Parathyroid adenoma (tissue), 2 donors: ENCODE results near the gene POC5.

Source experiments
- H2AFZ ChIP-seq: fragments of 300-600 bp; sonication (generic); one replicate; pipeline ENCODE4 v1.7.0; 2017; ENCODE audit warnings: antibody characterized with exemption, mild to moderate bottlenecking
- H3K27ac ChIP-seq: fragments of 300-600 bp; sonication (generic); one replicate; pipeline ENCODE4 v1.7.0; 2017
- H3K27me3 ChIP-seq: fragments of 300-600 bp; sonication (generic); one replicate; pipeline ENCODE4 v1.7.0; 2017; ENCODE audit warnings: low read length; ENCODE audit not compliant: control insufficient read depth, insufficient read depth
- H3K36me3 ChIP-seq: fragments of 300-600 bp; sonication (generic); one replicate; pipeline ENCODE4 v1.7.0; 2017; ENCODE audit warnings: low read length; ENCODE audit not compliant: control insufficient read depth, insufficient read depth
- H3K4me1 ChIP-seq: fragments of 300-600 bp; sonication (generic); one replicate; pipeline ENCODE4 v1.7.0; 2017; ENCODE audit warnings: control low read depth
- H3K4me2 ChIP-seq: fragments of 300-600 bp; sonication (generic); one replicate; pipeline ENCODE4 v1.7.0; 2017; ENCODE audit warnings: low read length
- H3K4me3 ChIP-seq: fragments of 300-600 bp; sonication (generic); one replicate; pipeline ENCODE4 v1.7.0; 2017; ENCODE audit warnings: low read depth, low read length
- H3K79me2 ChIP-seq: fragments of 300-600 bp; sonication (generic); one replicate; pipeline ENCODE4 v1.7.0; 2017; ENCODE audit warnings: control low read depth
- H3K9ac ChIP-seq: fragments of 300-600 bp; sonication (generic); one replicate; pipeline ENCODE4 v1.7.0; 2017; ENCODE audit warnings: mild to moderate bottlenecking
- H3K9me3 ChIP-seq: fragments of 300-600 bp; sonication (generic); one replicate; pipeline ENCODE4 v1.7.0; 2017; ENCODE audit warnings: low read length; ENCODE audit not compliant: control insufficient read depth
- TF ChIP-seq, protein P1 (sequence below): fragments of 300-600 bp; sonication (generic); IDR thresholded peaks from one replicate; pipeline ENCODE4 v1.7.0; 2017; ENCODE audit warnings: antibody characterized with exemption, mild to moderate bottlenecking
- donor health status: primary hyperparathyroidism.

Gene POC5

DNA sequence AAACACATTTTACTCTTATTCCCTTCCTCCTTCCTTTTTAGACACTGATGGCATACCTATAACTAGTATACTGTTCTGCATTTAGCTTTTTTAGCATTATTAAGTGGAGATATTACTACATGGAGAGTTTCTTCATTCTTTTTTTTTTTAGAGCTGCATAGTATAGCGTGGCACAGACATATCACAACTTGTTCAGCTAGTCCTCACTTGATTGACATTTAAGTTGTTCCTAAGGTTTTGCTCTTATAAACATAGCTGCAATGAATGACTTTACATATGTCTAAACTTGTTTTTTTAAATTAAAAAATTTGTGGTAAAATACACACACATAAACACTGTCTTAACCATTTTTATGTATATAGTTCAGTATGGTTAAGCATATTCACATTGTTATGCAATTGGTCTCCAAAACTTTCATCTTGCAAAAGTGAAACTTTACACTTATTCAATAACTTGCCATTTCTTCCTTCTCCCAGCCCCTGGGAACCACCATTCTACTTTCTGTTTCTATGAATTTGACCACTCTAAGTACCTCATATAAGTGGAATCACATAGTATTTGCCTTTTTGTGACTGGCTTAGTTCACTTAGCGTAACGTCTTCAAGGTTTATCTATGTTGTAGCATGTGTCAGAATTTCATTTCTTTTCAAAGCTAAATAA, 57.3 kb downstream of the POC5 start:
- Histone ChIP-seq H3K4me3 (no peak overlapping the region), H2AFZ (no peak overlapping the region), H3K36me3 (no peaks in the 10 kb centered on the region), H3K9me3 (no peaks in the 10 kb centered on the region), H3K27ac (no peak overlapping the region), H3K9ac (no peak overlapping the region), H3K4me1 (peaks cover 20% of the 10 kb centered on the region), H3K4me2 (no peak overlapping the region), H3K79me2 (no peaks in the 10 kb centered on the region), H3K27me3 (no peaks in the 10 kb centered on the region)
- TF ChIP-seq, protein P1, sequence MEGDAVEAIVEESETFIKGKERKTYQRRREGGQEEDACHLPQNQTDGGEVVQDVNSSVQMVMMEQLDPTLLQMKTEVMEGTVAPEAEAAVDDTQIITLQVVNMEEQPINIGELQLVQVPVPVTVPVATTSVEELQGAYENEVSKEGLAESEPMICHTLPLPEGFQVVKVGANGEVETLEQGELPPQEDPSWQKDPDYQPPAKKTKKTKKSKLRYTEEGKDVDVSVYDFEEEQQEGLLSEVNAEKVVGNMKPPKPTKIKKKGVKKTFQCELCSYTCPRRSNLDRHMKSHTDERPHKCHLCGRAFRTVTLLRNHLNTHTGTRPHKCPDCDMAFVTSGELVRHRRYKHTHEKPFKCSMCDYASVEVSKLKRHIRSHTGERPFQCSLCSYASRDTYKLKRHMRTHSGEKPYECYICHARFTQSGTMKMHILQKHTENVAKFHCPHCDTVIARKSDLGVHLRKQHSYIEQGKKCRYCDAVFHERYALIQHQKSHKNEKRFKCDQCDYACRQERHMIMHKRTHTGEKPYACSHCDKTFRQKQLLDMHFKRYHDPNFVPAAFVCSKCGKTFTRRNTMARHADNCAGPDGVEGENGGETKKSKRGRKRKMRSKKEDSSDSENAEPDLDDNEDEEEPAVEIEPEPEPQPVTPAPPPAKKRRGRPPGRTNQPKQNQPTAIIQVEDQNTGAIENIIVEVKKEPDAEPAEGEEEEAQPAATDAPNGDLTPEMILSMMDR = no peak

DNA sequence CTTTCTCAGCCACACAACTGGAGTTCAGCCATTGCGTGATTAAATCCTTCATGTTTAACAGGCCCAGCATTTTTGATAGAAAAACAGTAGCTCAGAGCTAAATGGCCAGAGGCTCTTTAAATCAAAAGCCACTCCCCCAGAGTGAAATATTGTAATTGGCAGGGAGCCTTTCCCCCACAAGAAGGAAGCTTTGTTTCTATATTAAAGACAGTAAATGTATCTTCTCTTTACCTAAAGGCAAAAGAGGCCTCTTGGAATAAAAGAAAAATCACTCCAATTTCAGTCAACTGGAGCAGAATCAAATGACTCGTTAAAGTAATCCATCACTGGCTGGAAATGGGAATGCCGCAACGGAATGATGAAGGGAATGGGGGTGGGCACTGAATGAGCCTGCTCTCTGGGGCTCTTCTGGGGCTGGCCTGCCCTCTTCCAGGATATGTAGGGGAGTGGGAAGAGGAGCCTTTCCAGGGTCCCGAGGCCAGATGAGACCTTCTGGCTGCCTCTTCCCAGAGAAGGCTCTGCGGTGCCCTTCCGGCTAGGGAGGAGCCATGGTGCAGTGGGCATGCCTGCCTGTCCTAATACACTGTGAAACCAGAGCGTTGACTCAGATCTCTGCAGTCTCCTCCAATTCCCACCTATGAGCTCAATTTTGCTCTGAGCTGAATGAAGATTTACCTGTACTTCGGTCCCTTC, 60.8 kb downstream of the POC5 start:
- H3K9me3 ChIP-seq = no peaks in the 10 kb centered on the region
- H3K27me3 ChIP-seq = no peaks in the 10 kb centered on the region
- peak overlapping the region; percentile 94 for H3K27ac ChIP-seq
- H3K4me1 ChIP-seq = peaks cover 48% of the 10 kb centered on the region
- peak overlapping the region; percentile 30 for H3K9ac ChIP-seq
- no peaks in the 10 kb centered on the region for H3K79me2 ChIP-seq
- H3K4me3 ChIP-seq = peak overlapping the region; percentile 59
- no peaks in the 10 kb centered on the region for H3K36me3 ChIP-seq
- H2AFZ ChIP-seq = peak overlapping the region; percentile 91
- TF ChIP-seq, protein P1 = no peak
- H3K4me2 ChIP-seq = peak overlapping the region; percentile 98

GRCh38 chr5:75654693-75655295, 62.4 kb downstream of the POC5 start:
- H3K36me3 ChIP-seq = no peaks in the 10 kb centered on the region
- H3K27me3 ChIP-seq = no peaks in the 10 kb centered on the region
- H3K4me1 ChIP-seq = peaks cover 56% of the 10 kb centered on the region
- H3K79me2 ChIP-seq = no peaks in the 10 kb centered on the region
- peak overlapping the region; percentile 38 for H3K4me3 ChIP-seq
- H3K27ac ChIP-seq = peak overlapping the region; percentile 94
- H3K4me2 ChIP-seq = peak overlapping the region; percentile 98
- no peak overlapping the region for H3K9ac ChIP-seq
- TF ChIP-seq, protein P1 = no peak
- H3K9me3 ChIP-seq = no peaks in the 10 kb centered on the region
- H2AFZ ChIP-seq = peak overlapping the region; percentile 54

- no peak overlapping the region for H3K9ac ChIP-seq
- H3K36me3 ChIP-seq = no peaks in the 10 kb centered on the region
- H3K27me3 ChIP-seq = no peaks in the 10 kb centered on the region
- peak overlapping the region; percentile 94 for H3K27ac ChIP-seq
- peaks cover 53% of the 10 kb centered on the region for H3K4me1 ChIP-seq
- no peaks in the 10 kb centered on the region for H3K9me3 ChIP-seq
- TF ChIP-seq, protein P1 = no peak
- no peak overlapping the region for H3K4me3 ChIP-seq
- H2AFZ ChIP-seq = peak overlapping the region; percentile 29
- H3K4me2 ChIP-seq = no peak overlapping the region
- no peaks in the 10 kb centered on the region for H3K79me2 ChIP-seq
Observed at GRCh38 chr5:75653521-75653920, 63.7 kb downstream of the POC5 start.
